ENCODE data around the gene TGM3.

The TGM3 gene

GRCh38 chr20:2382833-2383232, 87.0 kb downstream of the TGM3 start:
- FAIRE-seq, result no peak

DNA sequence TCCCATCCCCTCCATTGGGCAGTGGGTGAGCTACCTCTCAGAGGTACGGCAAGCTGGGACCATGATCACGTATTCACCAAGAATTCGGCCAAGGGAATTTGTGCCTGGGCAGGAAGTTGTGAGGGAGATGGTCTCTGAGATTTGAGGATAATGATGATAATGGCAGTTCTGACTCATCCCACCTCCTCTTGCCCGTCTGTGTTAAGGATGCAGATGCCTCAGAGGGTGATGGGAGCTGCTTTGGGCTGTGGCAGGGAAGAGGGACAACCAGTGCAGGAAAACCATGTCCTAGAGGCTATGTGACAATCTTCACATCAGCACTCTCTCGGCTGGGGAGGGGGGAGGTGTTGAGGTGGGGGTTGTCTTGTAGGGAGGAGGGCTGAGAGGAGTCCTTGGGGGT, 89.2 kb downstream of the TGM3 start:
- no peak for FAIRE-seq

GRCh38 chr20:2385496-2385895, 89.7 kb downstream of the TGM3 start:
- FAIRE-seq, result no peak

DNA sequence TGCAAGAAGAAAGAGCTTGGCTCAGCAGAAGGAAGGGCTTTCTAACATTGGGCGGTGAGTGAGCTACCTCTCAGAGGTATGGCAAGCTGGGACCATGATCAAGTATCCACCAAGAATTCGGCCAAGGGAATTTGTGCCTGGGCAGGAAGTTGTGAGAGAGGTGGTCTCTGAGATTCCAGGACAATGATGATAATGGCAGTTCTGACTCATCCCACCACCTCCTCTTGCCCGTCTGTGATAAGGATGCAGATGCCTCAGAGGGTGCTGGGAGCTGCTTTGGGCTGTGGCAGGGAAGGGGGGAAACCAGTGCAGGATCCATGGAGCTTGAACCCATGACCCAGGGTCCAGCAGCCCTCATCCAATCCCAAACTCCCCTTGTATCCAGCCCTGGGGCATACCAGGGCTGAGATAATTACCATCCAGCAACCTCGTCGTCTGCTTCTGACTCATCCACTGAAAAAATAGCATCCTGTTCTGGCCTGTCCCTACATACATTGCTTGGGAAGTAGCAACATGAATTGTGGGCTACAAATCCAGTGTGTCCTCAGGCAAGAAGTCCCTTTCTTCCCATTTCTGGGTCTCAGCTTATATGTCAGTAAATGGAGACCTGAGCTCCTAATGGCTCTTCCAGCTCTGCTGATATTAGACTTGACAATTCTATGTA, 90.8 kb downstream of the TGM3 start:
- no peak for FAIRE-seq

- FAIRE-seq, result no peak
Measured at GRCh38 chr20:2387180-2387577, 91.4 kb downstream of the TGM3 start.

GRCh38 chr20:2387580-2387979, 91.8 kb downstream of the TGM3 start:
- no peak for FAIRE-seq
